GM19372 (cell line): ENCODE data around the gene PLXNA2.
A peak's percentile ranks its signal among the peaks of the same experiment; 100 is the strongest.

Source experiments
- ATAC-seq: cut with Tn5 transposase; IDR thresholded peaks from one replicate; pipeline ENCODE4 v1.9.1; 2021; ENCODE audit warnings: mild to moderate bottlenecking, low read depth, moderate library complexity; ENCODE audit not compliant: unreplicated experiment

The PLXNA2 gene

DNA sequence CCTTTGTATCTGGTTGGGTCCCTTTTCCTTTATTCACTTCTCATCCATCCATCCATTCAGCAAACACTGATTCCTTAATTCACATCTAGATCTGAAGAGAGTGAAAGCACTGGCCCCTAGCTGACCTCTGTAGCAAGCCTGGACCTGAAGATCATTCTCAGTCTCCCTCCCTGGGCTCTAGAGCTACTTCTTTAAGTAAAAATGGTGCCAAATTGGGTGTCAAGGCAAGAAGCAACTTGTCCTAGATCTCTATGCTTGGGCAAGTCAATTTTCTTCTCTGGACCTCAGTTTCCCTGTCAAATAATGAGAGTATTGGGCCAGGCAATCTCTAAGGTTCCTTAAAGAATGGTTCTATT lies 36.1 kb downstream of the PLXNA2 start:
- ATAC-seq = no peak

DNA sequence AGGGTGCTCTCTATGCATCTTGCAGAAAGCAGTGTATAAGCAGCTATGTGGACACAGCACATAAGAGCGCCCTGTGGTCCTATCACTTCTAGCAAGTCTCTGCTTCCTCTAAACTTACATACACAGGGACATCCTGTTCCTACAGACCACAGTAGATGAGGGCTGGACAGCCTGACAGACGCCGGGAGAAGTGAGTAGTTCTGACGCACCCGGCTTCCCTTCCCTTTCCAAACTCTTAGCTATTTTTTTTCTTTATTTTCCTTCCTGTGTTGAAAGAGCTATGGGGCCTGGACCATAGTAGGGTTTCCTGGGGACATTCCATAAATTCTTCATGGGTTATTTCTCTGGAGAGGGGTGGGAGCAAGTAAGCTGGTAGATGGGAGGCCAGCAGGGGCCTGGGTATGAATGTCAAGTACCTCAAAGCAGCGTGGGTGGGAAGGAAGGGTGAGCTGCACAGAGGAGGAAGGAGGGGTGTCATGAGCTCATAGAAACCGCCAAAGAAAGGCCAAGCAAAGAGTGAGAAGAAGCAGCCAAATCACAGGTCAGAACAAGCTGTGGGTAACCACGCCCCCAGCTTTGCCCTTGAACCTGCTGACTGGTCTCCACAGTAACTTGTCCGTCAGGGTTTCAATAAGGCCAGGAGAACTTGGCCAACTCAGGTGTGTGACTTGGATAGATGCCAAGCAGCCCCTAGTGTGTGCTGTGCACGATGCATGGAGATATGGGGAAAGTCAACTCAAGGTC lies 36.6 kb downstream of the PLXNA2 start:
- no peak for ATAC-seq

DNA sequence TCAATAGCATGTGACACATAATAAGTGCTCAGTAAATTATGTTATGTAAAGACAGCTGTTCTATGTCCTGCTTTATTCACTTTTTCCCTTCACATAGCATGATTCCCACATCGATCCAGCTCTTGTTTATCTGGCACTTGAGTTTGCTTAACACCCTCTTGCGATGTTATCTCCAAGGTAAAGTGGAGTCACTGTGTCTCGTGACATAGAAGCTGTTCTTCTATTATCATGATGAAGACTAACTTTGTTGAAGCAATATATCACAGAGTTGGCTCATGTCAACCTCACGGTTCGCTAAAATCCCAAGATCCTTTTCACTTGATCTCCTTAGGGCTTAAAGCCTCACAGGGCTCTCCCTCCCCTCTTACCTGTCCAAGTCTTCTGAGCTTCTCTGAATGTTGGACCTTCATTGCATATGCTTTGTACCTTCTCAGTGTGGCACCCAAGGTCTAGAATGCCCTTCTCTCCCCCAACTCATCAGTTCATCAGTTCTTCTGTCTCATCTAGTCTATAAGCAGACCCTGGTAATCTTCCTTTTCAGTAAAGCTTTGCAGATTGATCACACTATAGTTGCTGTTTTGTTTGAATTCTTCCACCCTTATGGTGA lies 38.0 kb downstream of the PLXNA2 start:
- no peak for ATAC-seq

GRCh38 chr1:208205216-208206013 lies 38.8 kb downstream of the PLXNA2 start:
- no peak for ATAC-seq

DNA sequence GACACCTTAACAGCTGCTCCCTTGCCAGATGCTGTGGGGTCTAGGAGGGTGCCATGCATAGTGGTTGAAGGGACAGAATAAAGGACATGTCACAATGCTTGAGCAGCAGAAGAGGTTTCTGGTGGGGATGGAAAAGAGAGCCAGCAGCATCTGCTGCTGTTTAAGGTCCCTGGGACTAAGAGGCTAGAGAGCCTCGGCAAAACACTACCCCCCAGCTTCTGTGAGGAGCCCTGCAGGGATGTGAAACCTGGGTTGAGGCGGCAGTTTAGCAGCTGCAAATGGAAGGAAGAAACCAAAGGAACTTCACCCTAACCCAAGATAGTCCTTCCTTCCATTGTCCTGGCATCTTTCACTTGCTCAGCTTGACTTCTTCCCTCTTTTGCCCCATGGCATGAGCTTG lies 39.4 kb downstream of the PLXNA2 start:
- ATAC-seq = no peak

DNA sequence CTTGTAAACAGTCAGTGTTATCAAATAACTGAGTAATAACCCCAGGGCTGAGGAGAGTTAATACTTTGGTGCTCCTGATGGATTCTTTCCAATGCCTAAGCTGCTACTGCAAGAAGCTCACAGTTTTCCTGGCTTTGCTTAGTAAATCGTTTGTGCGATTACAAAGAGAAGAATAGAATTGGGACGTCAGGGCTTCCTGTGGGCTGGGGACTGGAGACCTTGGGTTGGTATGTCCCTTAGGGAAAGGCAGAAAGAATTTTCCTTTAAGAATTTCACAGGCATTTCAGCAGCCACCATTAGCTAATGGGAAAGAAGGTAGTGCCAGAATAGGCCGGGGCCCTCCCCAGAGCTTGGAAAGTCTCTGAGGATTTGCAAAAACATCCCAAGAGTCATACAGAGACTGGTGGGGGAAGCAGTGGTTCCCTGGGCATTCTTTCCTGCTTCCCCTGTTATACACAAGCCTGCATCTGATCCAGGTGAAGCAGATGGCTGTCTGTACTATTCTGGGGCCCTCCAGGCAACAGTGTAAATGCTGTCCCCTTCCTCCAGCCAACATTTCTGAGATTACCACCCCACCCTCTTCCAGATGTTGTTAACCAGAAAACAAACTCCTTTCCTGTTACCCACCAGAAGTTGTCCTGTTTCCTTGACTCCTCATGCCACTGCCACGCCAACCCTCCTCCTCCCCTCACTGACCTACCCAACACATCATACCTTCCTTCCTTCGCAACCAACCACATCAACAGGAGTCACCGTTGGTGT lies 40.2 kb downstream of the PLXNA2 start:
- ATAC-seq = no peak

DNA sequence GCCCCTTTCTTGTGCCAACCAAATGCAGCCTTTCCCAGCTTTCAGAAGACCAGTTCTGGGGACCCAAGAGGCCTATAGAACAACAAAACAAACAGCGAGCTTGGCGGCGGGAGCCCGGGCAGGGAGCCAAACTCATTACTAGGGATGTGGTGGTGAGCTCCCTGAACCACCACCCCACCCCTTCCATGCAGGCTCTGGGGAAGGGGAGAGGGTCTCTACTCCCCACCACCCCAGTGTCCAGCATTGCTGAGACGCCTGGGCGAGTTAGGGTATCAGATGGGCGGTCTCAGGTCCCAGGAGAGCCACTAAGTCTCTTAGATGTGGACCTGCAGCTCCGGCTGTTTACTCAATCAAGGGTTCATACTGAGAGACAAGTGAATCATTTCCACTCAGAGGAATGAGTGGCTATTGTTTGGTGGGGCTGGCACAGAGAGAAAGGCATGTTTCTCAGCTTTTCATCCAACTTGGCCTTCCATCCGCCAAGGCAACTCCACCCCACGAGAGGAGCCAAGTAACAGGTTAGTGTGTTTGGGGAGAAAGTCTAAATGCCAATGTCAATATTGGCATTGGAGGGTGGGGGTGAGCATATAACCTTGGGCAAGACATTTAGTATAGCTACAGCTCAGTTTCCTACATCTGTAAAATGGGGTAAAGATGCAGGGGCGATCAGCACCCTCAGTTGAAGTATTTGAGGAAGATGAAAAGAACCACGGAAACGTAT lies 40.9 kb downstream of the PLXNA2 start:
- ATAC-seq = no peak

GRCh38 chr1:208202333-208202995 lies 41.7 kb downstream of the PLXNA2 start:
- no peak for ATAC-seq

GRCh38 chr1:208201229-208201628 lies 43.0 kb downstream of the PLXNA2 start:
- ATAC-seq = no peak

GRCh38 chr1:208200116-208200515 lies 44.1 kb downstream of the PLXNA2 start:
- no peak for ATAC-seq

- ATAC-seq = no peak
Observed at GRCh38 chr1:208198236-208198635, 45.9 kb downstream of the PLXNA2 start.

DNA sequence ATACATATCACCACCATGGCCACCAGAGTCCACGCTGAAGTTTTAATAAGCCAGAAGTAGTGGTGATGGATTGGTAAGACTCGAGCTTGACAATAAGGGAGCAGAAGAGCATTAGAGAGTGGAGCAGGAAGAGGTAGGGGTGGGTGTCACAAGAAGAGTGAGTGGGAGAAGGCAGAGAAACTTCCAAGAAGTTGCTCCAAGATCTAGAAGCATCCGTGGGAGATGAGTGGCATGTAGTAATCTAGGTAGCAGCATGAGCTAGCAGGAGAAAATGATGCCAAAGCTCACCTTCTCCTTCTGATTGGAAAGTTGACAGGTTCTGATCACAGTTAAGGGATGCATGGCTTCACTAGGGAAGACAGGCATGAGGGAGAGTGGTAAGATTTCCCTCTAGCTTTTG lies 49.2 kb downstream of the PLXNA2 start:
- no peak for ATAC-seq

DNA sequence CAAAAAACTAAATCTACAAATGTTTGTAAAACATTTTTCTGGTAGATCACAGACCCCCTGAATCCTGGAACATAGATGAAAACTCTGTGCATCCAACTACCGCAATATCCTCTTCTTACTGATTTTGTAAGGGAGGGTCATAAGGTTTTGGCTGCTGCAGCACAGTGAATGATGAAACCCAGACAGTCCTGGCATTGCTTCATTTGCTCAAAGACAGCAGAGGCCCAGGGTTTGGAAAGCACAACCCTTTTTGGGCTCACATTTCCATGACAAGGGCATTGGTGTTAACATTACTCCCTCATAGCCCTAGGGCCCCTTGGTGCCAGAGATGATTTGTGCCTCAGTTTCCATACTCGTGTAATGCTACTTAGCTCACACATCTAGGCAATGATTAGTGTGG lies 51.2 kb downstream of the PLXNA2 start:
- ATAC-seq = no peak

DNA sequence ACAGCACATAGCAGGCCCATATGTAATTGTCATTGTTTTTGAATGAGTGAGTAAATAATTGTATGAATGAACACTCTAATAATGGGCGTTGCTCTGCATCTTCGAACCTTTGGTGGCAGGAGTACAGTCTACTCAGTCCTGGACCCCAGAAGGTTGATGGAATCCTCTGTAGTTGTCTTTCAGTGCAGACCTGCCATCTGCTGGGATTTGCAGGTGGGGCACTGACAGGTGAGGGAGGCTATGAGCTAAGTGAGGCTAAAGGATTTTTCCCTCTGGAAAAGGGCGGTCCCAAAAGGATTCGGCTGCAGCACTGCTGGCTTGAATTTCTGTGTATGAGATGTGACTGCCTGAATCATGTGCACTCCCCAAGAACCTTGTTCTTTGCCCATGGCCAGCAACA lies 53.4 kb downstream of the PLXNA2 start:
- no peak for ATAC-seq

GRCh38 chr1:208189716-208190115 lies 54.5 kb downstream of the PLXNA2 start:
- no peak for ATAC-seq

DNA sequence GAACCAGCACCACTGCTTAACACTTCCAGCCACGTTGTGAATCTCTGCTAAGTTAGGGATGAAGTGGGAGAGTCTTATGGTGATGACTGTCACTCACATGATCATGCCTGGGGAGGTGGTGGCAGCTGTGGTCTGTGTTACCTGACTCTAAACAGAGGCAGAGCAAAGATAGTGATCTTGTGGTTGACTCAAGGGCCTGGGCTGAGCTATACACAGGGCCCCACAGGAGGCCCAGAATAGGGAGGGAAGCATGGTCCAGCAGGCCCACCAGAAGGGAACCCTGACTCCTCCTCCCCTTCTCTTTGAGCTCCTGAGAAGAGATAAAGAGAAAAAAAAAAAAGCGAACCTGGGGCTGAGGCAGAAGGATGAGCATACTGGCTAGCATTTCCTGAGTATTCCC lies 55.0 kb downstream of the PLXNA2 start:
- no peak for ATAC-seq

- ATAC-seq = no peak
Observed at GRCh38 chr1:208188607-208189006, 55.6 kb downstream of the PLXNA2 start.

GRCh38 chr1:208187499-208188041 lies 56.6 kb downstream of the PLXNA2 start:
- ATAC-seq = peak; percentile 70

GRCh38 chr1:208185801-208186231 lies 58.4 kb downstream of the PLXNA2 start:
- no peak for ATAC-seq
